ENCODE results near the gene NSMF.
A peak's percentile ranks its signal among the peaks of the same experiment; 100 is the strongest.

The NSMF gene

DNA sequence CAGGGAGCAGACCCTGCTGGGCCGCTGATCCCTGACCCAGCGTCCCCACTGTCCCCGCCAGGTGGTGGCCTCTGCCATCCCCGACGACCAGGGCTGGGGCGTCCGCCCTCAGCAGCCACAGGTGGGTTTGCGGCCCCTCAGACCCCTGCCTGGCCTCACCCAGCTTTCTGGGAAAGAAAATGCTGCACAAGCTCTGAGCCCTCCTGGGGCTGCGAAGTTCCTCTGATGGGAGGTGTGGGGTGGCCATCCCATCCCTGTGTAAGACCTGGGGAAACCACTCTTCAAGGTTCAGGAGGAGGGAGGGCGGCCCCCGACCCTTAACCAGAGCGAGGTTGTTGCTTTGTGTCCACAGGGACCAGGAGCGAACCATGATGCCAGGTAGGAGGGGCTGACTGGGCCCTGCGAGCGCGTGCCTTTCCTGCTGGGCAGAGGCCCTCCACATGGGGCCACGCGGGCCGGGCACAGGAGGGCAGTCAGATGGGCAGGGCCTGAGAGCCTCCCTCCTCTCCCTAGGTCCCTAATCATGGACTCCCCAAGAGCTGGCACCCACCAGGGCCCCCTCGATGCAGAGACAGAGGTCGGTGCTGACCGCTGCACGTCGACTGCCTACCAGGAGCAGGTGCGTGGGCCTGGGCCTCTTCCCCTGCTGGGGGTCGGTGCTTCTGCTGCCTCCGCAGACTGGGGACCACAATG, 28.3 kb downstream of the NSMF start:
- DNase-seq (ENCODE audit: low spot score) = no peak

DNA sequence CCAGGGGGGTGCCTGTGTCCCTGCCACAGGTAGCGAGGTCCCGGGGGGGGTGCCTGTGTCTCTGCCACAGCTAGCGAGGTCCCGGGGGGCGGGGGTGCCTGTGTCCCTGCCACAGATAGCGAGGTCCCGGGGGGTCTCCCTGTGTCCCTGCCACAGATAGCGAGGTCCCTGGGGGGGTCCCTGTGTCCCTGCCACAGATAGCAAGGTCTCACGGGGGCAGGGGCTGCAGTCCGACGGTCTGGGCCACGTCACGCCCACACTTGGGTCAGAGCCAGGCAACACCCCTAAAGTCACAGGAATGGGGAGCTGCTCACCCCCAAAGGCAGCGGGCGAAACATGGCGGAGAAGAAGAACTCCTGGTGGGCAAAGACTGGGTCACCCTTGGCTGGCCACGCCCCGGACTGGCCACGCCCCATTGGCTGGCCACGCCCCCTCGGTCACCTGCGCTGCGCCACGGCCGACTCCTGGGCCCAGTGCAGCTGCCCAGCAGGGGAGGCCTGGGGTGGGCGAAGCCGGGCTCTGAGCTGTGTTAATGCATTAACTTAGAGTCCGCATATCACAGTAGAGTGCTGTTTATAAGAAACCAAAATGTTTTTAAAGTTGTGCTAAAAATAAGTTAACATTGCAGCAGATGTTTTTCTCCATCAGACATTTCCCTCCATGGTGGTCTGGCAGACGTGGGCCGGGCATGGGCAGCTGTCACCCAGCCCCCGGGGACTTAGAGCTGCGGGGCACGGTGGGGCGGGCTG, 29.0 kb downstream of the NSMF start:
- no peak for DNase-seq (ENCODE audit: low spot score)

DNA sequence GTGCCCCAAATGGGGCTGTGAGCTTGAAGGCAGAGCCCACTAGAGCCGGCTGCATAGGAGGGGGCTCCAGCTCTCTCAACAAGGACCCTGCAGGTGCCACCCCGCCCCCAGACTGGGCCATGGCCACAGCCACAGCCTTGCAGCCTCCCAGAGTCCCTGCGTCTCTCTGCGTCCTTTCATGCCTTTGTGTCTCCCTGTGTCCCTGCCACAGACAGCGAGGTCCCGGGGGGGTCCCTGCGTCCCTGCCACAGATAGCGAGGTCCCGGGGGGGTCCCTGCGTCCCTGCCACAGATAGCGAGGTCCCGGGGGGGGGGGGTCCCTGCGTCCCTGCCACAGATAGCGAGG, 29.6 kb downstream of the NSMF start:
- DNase-seq (ENCODE audit: low spot score) = no peak

DNA sequence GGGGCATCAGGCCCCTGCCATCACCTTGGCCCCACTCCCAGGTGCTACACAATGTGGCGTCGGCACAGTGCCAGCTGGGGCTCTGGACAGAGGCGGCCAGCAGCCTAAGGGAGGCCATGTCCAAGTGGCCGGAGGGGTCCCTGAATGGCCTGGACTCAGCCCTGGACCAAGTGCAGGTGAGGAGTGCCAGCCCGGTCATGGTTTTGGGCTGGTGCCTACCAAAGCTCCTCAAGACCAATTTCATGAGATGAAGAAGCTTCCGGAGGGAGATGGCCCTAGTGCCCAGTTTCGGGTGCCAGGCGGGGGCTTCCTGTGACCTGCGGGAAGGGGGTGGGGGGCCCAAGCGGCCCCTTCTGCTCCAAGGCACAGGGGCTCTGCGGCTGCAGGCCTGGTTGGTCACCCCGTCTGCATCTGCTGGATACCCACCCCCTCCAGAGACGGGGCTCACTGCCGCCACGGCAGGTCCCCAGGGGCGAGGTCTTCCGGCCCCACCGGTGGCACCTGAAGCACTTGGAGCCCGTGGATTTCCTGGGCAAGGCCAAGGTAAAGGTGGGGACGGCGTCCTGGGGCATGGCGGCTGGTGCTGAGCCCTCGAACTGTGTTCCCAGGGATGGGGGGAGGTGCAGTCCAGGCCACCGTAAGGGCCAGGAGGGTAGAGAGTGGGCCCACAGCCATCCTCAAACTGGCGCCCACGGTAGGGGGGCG, 30.1 kb downstream of the NSMF start:
- no peak for DNase-seq (ENCODE audit: low spot score)

DNA sequence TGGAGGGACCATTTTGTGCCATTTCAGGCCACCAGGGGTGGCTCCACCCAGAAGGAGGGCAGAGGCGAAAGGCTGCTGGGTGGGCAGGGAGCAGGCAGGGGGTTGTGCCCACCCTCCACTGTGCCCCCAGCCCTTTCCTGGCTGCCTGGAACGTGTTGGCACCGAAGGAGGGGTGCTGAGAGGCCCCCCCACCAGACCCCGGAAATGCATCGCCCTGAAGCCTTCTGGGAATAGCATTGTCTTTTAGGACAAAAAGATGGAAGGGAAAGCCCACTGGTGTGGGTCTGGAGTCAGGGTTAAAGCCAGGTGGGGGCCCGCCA, 30.9 kb downstream of the NSMF start:
- DNase-seq (ENCODE audit: low spot score) = no peak

DNA sequence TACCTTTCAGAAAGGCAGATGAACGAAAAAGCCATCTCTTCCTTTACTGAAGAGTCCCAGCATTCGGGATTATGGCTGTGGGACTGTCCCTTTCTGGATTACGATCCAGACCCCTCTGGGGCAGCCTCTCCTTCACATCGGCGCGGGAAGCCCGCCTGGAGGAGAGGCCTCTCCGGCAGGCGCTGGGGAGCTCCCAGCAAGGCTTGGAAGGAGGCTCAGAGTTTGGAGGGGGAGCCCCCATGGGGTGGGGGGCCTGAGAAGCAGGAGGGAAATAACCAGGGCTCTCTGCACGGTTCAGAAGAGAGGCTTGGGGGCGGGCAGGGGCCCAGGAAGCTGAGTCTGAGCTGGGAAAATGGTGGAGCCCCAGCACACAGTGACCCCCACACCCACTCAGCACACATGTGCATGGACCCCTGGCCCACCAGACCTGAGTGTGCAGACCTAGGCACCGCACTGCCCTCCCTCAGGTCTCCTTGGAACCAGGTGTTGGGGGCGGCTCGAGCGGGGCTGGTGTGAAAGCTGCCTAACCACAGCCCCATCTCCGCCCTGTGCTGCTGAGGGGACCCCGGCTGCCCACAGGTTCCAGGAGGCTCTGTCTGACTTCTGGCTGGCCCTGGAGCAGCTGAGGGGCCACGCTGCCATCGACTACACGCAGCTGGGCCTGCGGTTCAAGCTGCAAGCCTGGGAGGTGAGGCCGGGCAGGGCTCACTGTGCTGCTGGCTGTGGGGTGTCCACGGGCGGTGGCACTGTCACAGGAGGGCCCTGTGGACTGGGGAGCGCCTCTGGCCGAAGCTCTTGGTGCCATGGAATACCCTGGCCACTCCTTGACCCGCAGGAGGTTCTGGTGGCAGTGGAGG, 31.5 kb downstream of the NSMF start:
- DNase-seq (ENCODE audit: low spot score) = no peak

DNA sequence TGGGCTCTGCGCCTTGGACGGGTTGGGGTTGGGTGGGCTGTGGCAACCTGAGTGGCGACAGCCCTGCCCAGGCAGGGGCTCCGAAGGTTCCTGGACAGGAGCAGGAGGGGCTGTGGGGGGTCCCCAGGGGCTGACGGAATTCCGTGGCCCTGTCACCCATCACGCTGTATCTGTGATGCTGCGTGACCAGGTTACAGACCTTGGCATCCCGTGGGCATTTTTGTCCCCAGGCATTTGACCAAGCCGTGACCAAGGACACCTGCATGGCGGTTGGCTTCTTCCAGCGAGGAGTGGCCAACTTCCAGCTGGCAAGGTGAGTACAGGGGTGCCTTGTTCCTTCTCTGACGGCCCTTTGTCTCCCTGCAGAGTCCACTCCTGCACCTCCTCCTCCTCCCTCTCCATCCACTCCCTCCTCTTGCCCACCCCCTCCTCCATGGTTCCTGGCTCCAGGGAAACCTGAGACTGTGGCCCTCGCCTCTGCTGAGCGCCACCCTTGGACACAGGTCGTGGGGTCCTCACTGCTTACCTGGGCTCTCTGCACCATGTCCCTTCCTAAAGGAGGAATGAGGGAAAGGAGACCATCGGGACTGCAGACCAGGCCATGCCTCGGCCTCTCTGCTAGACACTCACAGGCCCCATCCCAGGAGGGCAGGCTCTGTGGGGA, 33.0 kb downstream of the NSMF start:
- DNase-seq (ENCODE audit: low spot score) = no peak

DNA sequence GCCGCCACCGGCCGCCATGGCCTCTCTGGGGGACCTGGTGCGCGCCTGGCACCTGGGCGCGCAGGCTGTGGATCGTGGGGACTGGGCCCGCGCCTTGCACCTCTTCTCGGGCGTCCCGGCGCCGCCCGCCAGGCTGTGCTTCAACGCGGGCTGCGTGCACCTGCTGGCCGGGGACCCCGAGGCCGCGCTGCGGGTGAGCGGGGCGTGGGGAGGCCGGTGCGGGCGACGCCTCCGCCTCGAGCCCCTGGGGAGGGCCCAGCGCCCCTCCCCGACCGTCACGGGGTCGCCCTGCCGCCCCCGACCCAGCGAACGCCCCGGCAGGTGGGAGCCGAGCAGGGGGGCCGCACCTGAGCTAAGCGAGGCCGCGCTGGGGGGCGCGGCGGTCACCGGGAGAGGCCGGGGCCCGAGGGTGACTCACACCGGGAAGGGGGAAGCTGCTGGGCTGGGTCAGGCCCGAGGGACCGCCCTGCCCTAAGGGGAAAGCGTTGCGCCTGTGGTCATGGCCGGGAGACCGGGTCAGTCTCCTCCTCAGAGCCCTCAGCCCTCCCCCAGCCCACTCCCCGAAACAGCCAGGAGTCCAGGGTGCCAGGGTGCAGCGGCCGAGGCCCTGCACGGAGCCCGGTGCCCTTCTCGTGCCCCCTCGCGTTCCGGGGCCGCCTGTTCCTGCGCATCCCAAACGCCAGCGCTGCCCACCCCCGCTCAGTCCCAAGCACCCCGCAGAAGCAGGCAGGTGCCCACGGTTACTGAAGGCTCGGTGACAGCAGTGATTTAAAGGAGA, 35.4 kb downstream of the NSMF start:
- peak; percentile 41 for DNase-seq (ENCODE audit: low spot score)

DNA sequence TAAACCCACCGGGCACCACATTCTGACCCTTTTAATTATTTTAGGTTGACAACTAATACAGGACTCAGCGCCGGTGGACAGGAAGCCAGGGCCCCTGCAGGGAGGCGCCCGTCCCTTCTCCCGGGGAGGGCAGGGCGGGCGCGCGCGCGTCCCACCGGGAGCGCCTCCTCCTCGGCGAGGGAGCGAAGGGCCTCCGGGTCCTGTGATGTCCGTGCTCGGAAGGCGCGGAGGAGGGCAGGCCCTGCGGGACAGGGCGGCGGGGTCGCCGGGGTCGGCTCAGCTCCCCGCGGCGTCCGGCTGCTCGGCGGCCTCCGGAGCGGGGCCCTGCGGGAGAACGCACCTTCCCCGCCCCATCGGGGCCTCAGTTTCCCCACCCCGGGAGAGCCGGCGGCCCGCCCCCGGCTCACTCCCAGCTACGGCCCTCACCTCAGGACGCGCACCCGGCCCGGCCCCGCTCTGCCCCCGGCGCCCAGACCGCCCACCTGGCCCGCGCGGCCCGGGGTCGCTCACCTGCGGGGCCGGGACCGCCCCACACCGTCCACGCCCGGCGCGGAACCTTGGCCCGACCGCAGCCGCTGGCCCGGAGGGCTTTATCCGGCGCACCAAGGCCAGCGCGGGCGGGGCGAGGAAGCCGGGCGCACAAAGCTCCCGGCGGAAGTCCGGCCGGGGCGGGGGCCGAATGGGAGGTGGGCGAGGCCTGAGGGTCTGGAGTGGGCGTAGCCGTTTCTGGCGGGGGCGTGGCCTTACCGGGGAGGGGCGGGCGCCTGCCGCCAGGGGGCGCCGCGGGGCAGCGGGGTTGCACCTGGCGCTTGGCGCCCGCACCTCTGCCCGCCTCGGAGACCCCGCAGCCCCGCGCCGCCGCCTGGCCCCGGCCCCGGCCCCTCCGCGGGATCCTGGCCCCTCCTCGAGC, 36.3 kb downstream of the NSMF start, which contains the start of the genes EXD3 and NOXA1:
Gene EXD3 (minus strand): TSS at position 559 of the 910 bp plus-strand sequence. CDS start 27,805 bp downstream, outside the sequence.
Gene NOXA1 (plus strand): TSS at position 790 of the 910 bp plus-strand sequence. CDS start 137 bp downstream, outside the sequence.
- DNase-seq (ENCODE audit: low spot score) = peak; percentile 98

DNA sequence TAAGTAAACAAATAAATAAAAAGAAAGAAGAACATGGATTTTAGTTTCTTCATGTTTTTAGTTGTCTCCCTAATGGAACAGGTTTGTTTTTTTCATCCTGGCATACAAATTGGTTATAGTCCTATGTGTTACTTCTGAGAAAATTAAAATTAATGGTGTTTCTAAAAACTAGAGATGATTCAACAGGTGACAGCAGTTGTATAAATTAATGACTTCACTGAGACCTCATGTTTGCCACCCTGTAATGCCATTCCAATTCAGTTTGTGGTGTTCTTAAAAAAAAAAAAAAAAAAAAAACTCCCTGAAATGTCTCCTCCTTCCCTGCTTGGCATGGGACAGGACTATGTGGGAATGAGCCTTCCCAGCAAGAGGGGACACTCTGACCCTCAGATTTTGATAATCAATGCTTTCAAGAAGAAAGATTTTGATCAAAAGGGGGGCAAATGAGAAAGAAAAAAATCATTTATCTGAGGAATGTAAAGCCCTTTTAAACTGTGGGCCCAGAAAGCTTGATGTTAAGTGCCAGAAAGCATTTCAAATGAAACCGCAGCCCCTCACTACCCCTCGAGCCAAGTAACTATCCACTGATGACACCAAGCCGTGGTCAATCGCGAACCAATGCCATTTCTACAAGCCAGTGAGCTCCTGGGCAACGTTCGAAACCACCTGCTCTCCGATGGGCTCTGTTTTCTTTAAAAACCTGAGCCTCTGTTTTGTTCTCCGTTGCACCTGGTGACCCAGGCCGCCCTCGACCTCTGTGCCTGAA, 37.1 kb downstream of the NSMF start:
- DNase-seq (ENCODE audit: low spot score) = no peak

DNA sequence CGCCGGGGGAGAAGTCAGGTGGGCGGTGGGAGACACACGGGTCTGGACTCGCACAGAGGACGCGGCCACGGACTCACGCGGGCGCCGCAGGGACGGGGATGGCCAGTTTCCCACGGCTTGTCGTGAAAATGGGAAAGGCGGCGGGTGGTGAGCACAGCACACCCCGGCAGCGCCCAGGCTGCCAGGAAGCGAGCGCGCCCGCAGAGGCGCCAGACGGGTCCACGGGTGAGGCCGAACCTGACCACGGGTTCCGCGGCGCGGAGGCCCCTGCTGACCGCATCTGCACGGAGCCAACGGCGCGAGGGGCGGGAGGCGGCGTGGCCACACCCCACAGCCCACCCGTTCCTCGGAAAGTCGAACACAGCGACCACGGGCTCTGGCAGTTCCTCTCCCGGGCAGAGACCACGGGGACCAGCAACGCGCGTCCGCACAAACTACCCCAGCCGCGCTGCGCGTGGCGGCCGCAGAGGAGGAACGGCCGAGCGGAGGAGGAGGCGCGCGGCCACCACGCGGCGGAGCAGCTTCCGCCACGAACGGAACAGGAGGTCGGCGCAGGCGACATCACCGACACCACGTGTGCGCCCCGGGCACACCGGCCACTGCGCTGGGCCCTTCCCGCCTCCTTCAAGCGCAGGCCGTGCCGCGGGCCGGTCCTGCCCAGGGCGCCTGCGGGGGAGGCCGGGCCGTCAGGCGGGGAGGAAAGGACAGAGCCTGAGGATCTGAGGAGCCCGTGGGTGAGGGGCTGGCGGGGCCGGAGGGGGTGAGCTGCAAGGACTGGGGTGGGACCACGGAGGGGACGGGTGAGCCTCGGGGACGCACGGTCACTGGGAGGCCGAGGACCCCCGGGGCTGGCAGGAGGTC, 41.7 kb downstream of the NSMF start:
- no peak for DNase-seq (ENCODE audit: low spot score)

DNA sequence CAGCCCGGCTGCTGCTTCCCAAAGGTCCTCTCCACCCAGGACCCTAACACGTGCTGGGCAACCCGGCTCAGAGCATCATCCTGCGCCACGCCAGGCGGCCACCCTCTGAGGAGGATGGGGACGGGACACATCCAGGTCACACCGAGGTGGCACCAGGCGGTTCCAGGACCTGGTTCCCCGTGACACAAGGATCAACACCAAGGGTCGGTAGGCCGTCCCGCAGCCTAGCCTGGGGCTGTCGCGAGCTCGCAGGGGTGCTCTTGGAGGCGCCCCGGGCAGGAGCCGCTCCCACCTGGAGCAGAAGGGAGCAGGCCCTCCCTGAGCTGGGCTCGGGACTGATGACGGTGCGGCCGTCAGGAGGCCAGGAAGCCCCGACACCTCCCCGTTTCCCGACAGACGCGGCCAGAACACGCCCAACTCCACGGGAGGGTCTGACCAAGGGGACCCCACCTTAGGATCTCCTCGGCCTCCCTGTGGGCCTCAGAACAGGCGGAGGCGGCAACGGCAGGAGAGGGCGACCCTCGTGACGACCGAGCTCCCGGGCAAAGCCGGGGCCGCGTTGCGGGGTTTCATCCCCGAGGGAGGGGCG, 42.5 kb downstream of the NSMF start:
- no peak for DNase-seq (ENCODE audit: low spot score)

DNA sequence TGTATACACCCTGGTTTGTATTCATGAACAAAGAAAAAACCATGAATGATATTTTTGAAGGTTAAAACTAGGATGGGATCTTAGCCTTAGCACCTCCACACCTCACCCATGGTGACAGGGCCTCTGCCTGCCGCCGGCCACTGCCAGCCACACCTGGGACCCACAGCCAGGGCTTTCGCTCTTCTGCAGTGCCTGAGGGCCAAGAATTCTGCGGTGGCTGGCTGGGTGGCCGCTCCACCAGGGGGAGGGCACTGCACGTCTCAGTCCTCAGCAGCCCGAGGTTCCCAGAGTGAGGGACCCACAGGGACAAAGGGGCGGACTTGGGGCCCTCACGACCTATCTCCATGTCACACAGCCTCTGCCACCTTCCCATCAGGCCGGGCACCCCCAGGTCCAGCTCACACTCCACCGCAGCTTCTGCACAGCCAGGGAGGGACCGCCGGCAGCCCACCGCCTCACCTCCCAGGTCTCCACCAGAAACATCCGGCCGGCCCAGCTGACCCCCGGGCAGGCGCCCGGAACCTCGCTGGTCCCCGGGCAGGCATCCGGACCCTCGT, 43.0 kb downstream of the NSMF start:
- no peak for DNase-seq (ENCODE audit: low spot score)

DNA sequence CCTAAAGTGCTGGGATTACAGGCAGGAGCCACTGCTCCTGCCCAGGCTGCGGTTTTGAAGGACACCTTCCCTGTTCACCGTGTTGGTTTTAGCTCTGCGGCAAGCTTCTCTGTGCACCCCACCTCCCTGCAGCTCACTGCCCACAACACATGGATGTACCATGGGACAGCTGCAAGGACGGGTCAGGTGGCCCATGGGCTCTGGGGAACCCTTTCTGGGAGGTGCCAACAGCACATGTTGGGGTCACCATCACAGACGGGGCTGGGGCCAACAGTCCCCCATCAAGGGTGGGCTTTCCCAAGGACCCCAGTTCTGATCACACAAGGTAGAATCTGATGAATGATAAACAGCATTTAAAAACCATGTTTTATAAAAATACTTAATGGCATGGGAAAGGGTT, 43.7 kb downstream of the NSMF start:
- no peak for DNase-seq (ENCODE audit: low spot score)

DNA sequence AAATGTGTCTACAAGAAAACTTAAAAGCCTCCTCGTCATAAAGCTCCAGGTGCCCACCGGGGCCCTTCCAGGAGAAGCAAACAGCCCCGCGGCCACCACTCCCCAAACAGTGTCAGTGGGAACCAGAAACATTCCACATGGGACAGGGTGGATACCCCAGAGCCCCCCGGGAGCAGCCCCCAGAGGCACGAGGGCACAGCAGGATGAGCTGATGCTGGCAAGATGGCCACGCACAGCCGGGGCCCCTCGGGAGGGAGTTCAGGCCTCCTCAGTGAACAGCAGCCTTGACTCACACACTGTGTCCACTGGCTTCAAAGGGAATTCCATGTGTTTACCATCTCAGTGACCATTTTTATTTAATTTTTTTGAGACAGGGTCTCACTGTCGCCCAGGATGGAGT, 46.7 kb downstream of the NSMF start:
- DNase-seq (ENCODE audit: low spot score) = no peak

DNA sequence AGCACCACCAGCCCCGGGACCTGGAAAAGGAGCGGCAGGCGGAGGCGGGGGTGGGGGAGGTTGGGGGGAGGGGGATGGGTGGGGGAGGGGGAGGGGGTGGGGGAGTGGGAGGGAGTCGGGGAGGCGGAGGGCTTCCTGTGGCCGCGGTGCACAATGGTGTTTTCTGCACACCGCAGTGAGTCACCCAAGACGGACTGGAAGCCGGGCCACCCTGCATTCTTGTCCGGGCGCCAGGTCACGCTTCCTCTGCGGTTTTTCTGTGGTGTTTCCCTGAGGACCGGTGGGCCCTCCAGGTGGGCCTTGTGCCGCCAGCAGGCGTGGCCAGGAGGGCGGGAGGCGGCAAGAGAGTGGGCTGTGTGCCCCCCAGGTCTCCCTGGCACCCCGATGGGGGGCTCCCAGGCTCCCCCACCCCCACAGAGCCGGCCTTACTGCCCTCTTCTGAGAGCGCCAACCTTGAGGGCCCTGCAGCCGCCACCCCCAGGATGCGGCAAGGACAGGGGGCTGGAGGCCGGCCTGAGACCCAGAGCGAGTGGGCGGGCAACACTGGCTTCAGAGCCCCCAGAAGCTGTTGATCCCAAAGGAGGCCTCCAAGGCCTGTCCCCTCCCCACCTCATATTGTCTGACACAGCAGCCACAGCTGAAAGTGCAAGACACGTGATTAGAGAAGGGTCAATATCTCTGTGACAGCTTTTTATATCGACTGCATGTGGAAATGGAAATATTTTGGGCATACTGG, 47.3 kb downstream of the NSMF start:
- peak; percentile 91 for DNase-seq (ENCODE audit: low spot score)

DNA sequence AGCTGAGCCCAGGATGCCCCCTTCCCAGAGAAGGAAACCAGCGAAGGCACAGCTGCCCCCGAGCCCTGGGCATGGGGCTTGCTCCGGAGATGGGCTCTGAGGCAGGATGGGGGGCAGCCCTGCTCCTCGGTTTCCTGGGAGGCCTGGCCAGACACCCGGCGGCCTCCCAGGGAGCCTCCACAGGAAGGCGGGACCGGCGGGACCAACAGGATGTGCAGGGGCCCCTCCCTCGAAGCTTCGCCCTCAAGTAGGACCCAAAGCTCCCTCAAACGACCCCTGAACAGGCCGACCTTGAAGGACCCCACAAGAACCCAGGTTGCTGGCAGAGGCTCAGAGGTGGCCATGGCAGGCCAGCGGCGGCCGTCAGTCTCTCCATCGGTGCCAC, 47.9 kb downstream of the NSMF start:
- no peak for DNase-seq (ENCODE audit: low spot score)

Data from AG20443 (cell line).